GM12891 (cell line): ENCODE results near the gene ZNF213.

Experiments
- PAX5 ChIP-seq: IDR thresholded peaks from 2 replicates; pipeline ENCODE4 v1.6.1; 2011; ENCODE audit warnings: low read length, moderate library complexity, mild to moderate bottlenecking; ENCODE audit not compliant: insufficient read depth, severe bottlenecking
- POLR2A ChIP-seq: IDR thresholded peaks from 2 replicates; pipeline ENCODE4 v1.6.1; 2011; ENCODE audit warnings: low read depth, low read length, control low read depth
- POLR2AphosphoS5 ChIP-seq: IDR thresholded peaks from 2 replicates; pipeline ENCODE4 v1.6.1; 2011; ENCODE audit warnings: low read depth, low read length, control low read depth
- TAF1 ChIP-seq: IDR thresholded peaks from 2 replicates; pipeline ENCODE4 v1.6.1; 2011; ENCODE audit warnings: low read depth, low read length, control low read depth

GRCh38 chr16:3118846-3119245 is 16.0 kb upstream of the ZNF213 start:
- TF ChIP-seq POLR2A, result no peak
- TF ChIP-seq TAF1, result no peak
- TF ChIP-seq POLR2AphosphoS5, result no peak
- TF ChIP-seq PAX5, result no peak
